Measurements from ENCODE around the gene CCDC57.

The CCDC57 gene

DNA sequence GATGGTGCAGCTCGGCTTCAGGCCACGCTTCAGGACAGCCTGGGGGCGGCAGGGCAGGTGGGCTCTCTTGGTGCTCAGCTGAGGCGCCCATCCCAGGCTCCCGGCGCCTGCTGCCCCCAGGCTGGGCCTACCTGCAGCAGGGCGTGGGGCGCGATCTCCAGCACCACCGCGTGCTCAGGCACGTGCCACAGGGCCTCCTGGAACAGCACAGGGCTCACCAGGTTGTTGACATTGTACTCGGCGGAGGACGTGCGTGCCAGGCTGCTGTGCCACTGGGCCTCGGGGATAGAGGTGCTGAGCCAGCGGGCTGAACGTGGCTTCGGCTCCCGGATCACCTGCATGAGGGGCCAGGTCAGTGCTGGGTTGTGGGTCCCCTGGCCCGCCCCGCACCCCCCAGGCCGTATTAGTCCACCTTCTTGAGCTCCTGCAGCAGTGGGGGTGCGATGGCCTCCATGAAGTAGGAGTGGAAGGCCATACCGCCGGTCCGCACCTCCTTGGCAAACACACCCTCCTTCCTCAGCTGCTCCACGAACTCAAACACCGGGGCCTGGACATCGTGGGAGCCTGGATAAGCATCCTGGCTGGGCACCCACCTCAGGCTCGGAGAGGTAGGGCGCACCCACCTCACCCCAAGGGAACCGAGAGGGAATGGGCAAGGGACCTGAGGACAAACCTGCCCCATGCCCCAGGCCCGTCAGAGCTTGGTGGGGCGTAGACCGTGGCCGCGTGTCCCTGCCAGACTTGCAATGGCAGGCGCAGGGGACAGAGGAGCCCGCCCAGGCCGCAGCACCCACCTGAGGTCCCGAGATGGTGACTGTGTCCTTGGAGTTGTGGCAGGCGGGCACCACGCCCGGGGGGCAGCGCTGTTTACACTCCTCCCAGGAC lies 123.6 kb downstream of the CCDC57 start:
- no peak for DNase-seq

DNA sequence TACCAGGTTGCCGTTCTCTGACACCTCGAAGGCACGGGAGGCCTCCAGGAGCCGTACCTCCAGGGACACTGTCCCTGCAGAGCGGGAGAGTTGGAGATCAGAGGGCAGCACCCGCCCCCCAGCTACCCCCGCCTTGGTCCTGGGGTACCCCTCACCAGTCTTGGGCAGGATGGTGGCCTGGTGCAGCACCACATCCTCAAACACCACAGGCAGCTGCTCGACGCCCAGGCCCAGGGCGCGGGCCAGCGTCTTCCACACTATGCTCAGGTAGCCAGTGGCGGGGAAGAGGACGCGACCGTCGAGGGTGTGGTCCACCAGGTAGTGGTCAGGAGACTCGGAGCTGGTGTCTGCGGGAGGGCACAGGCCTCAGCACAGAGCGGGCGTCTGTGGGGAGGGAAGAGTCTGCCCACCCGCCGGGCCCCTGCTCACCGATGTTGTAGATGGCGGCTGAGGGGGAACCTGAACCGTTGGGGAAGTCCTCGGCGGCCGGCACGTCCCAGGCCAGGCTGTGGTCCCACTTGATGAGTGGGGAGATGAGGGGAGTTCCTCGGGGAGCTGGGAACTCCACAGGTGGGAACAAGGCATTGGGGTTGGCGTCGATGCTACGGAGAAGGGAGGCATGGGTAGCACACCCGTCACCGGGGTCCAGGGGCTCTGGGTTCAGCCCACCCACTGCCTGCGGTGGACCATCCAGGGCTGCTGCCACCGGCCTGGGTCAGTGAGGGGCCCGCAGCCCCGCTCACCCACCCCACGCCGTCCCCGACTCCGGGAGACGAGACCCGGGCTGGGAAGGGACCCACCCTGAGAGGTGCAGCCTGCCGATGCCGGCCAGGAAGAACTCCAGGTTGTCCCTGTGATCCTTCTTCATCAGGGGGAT lies 124.4 kb downstream of the CCDC57 start:
- DNase-seq = no peak

DNA sequence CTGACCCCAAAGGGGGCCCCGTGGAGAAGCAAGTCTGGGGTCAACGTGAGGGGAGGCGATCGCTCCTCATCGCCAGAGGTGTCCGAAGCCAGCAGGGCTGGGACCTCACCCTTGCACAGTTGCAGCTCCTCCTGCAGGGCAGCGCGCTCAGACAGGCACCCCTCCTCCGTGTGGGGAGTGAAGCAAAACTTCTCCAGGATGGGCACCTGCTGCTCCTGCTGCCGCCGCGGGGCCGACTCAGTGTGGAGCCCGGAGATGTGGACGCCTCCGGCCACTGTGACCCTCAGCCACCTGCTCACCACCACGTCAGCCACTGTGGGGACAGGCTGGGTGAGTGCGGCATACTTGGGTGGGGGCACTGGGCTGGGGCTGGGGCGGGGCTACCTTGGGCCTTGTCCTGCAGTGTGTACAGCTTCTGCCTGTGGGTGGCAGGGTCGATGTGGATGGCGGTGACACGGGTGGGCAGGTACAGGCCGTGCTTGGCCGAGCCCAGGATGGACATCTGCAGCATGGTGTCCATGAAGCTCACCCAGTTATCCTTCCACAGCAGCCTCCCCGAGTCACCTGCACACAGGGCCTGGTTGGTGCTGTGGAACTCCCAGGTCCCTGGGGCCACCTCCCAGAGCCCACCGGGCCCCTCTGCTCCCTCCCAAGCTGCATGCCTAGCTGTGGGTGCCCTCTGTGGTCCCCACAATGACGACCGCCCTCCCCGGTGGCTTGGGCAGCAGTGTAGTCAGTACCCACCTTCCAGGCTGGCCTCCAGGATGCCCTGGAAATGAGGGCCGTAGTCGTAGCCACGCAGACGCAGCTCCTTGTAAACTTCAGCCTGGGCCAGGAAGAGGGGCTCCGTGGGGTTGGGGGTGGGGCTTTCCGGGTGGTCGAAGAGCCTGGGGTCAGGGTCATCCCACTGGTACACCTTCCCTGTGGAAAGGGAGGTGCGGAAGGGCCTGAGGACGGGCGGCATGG lies 125.4 kb downstream of the CCDC57 start:
- no peak for DNase-seq

DNA sequence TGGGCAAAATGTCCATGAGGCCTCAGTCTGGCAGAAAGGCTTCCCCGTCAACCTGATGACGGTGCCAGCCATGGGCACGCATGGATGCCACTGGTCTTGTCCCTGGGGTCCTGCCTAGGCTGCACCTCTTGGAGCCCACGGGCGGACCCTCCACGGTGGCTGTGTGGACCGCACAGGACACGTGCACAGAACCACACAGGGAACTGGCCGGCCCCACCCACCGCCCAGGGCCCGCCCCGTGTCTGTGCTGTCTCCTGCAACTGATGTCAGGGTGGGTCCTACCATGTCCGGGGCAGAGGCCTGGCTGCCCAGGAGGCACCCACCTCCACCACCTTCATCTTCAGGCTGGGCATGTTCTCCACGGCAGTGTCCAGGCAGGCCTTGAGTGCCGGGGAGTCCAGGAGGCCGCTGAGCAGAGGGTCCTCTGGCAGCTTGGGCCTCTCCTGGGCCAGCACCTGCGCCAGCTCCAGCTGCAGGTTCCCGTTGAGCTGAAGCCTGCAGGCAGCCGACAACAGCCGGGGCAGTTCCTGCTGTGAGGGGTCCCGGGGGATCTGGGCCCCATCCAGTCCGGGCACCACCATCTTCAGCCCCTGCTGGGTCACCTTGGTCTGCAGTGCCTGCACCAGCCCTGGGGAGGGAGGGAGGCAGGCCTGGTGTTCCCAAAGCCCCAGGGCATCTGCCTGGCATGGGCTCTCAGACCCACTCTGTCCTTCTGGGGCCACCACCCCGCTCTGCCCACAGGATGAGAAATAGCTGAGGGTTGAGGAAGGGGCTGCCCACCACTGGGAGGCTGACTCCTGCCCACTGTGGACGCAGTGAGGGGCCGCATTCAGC lies 126.5 kb downstream of the CCDC57 start:
- no peak for DNase-seq

DNA sequence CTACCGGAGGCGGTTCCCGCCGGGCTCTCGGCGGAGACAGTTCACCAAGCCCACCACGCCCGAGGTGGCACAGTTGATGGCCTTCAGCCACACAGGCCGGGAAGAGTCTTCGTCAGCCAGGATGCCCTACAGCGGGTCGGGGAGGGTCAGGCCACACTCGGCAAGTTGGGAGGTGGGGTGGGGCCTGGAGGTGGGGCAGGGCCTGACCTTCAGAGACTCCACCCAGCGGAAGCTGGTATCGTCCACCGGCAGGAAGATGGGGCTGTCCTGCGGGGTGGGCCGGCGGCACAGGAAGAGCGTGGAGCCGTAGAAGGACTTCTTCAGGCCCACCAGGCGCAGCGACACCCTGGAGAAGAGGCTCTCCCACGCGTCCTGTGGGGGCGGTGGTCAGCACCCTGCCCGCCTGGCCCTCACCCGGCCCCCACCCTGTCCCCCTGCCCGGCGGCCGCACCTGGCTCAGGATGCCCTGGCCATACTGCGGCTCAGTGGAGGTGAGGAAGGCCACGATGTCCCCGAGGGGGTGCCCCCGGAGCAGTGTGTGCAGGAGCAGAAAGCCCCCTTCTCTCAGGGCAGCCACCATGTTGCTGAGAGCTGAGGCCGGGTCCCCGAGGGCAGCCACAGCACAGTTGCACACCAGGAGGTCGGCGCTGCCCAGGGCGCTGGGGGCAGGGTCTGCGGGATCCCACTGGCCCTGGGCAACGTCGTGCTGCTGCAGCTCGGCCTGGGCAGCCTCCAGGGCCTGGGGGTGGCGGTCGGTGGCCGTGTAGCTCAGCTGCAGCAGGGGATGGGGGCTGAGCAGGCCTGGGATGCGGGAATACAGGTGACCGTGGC lies 127.4 kb downstream of the CCDC57 start:
- no peak for DNase-seq

DNA sequence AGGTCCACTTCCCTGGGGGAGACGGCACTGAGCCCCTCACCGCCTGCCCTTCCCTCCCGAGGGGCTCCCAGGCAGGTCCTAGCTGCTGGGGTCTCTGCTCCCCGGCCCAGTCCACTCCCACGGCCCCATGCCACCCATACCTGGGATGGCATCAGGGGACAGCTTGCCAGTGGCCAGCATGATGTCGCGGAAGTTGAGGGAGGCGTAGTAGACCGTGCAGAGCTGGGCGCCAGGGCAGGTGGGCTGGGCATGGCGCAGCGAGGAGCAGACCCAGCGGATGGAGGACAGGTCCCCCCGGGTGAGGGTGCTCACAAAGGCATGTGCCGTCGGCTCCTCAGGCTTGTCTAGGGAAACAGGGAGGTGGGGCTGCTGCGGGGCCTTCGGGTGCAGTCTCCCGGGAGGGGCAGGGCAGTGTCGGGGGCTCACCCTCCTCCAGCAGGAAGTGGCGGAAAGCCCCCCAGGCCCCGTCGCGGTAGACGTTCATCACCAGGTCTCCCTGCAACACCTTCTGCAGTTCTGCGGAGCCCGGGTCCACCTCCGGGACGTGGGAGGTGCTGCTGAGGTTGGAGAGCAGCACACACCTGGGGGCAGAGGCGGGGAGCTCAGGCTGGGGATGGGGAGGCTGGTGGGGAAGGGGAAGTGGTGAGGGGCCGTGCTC lies 128.1 kb downstream of the CCDC57 start:
- DNase-seq = no peak

- DNase-seq = no peak
Observed at GRCh38 chr17:82083533-82084359, 128.9 kb downstream of the CCDC57 start.

DNA sequence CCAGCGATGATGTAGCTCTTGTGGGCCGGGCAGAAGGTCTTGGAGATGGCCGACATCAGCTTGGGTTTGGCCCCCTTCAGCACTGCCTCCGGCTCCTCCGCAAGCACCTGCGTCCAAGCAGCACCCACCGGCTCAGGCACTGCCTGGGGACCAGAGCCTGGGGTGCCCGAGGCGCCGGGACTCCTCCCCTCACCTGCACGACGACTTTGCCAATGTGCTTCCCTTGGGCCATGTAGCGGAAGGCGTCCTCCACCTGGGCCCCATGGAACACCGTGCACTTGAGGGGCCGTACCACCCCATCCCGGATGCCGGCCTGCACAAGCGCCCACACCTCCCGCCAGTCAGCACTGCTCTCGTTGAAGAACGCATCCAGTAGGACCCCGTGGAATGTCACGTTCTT lies 129.6 kb downstream of the CCDC57 start:
- DNase-seq = no peak

- no peak for DNase-seq
Observed at GRCh38 chr17:82082456-82082855, 130.2 kb downstream of the CCDC57 start.

DNA sequence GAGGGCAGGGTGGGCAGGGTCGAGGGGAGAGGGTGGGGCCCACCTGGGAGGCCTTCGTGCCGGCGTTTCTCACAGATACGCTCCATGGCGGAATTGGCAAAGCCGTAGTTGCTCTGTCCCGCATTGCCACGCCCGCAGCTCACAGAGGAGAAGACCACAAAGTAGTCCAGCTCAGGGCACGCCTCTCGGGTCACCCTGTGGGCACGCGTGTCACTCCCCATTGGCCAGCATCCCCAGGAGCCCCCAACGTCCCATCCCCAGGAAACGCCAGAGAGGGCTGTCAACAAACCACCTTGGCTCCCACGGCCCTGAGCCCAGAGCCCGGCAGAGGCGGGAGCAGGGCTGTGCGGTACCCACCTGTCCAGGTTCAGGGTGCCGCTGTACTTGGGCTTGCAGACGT lies 130.7 kb downstream of the CCDC57 start:
- no peak for DNase-seq

GRCh38 chr17:82081546-82081945 lies 131.1 kb downstream of the CCDC57 start:
- no peak for DNase-seq

DNA sequence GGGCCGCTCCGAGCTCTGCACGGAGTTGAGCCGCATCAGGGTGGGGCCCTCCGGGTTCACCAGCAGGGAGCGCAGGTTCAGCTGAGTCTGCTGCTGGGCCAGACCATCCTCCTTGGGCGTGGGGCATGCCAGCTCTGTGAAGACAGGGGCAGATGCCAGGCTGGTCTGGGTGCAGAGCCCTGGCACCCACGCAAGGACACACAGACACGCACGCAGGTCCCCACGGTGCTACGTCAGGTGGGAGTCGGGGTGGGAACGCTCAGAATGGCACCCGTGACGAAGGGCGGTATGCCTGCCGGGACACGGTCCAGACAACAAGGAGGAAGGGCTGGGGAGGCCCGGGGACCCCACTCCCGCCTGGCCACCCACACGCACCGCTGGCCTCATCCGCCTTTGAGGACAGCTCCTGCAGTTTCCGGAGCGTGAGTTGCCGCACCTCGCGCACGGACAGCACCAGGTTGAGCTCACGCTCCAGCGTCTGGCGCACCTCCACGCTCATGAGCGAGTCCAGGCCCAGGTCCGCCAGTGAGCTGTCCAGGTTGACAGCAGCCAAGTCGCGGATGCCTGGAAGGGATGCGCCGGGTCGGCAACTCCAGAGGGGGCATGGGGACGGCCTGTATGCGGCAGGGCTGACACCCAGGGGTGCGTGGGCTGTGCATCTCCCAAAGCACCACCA lies 131.7 kb downstream of the CCDC57 start:
- no peak for DNase-seq

DNA sequence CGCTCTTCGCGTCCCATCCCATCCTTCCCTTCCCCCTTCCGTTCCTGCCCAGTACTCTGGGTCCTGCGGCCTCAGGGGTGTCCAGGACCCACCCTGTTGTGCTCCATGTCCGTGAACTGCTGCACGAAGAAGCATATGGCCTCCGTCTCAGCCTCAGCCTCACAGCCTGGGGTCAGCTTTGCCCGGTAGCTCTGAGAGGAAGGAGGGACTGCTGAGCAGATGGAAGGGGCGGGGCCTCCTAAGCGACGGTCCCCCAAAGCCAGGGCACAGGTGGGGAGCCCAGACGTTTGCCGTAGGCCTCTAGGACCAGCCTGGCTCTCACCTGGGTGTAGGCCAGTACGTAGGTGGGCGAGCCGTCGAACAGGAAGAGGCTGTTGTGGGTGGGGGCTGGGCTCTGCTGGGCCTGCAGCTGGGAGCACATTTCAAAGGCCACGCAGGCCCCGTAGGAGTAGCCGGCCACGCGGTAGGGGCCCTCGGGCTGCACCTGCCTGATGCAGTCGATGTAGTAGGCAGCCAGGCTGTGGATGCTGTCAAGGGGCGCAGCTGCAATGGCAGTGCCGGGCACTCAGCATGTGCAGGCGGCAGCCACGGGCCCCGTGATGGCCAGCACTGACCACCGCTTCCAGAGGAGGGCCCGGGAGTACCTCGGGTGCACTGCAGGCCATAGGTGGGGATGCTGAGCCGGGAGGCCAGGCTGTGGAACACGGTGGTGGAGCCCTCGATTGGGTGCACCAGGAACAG lies 132.4 kb downstream of the CCDC57 start:
- DNase-seq = no peak

DNA sequence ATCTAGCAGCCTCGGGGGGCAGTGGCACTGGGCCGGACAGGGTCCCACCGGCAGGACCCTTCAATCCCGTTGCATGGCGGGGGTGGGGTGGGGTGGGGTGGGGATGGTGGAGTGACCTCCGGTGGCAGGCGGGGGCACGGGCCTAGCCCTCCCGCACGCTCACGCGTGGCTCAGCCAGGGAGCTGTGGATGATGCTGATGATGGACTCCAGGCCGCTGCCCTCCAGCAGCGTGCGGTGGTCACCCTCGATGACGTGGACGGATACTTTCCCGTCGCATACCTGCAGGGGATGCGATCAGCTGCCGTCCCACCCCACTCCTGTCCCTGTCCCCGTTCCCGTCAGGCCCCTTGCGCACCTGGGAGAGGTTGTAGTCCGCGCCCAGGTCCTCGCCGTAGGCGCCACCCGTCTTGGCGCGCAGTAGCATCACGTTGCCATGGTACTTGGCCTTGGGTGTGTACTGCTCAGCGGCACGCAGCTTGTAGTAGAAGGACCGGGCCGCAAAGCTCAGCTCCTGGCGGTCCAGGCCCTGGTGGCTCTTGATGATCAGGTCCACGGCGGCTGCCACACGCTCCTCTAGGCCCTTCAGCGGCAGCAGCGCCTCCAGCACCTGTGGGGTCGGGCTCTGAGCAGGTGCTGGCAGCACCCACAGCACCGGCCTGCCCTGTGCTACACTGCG lies 133.5 kb downstream of the CCDC57 start:
- DNase-seq = no peak

GRCh38 chr17:82078433-82078832 lies 134.2 kb downstream of the CCDC57 start:
- no peak for DNase-seq

- DNase-seq = no peak
Observed at GRCh38 chr17:82077617-82078358, 134.9 kb downstream of the CCDC57 start.
